ENCODE data around the gene SHISA5. TPM values are rescaled to one million over a fixed set of nuclear protein-coding genes. Genes with fewer than 3 reads are reported as not detected.

SHISA5 gene
- total RNA-seq, 1 experiment from 2014 or later = 174 TPM

GRCh38 chr3:48465531-48466378, 38.2 kb downstream of the SHISA5 start:
- no peak overlapping the region for H4K8ac ChIP-seq (replicated peaks; ENCODE audit: insufficient read length, low read depth, low read length)
- peak overlapping the region; percentile 7; the same call in 1 of the 2 replicates for H2BK15ac ChIP-seq (ENCODE audit: low read depth, low read length)
- no peaks in the 10 kb centered on the region; the same call in 1 of the 2 replicates for H3K27me3 Mint-ChIP-seq (ENCODE audit: low read depth)
- H3K79me2 ChIP-seq (ENCODE audit: insufficient read depth, low read length) = no peaks in the 10 kb centered on the region; the same call in 1 of the 2 replicates
- no peak overlapping the region for H3K9ac ChIP-seq (ENCODE audit: extremely low read depth, insufficient read length, low read length)
- peak overlapping the region in 1 of 2 experiments; percentile 62; a peak in 4 of 5 replicates for H3K4me3 Mint-ChIP-seq
- H3K9me3 ChIP-seq (ENCODE audit: control insufficient read depth, low read depth, low read length) = no peaks in the 10 kb centered on the region
- H4K91ac ChIP-seq (ENCODE audit: insufficient read length, low read depth, low read length) = peak overlapping the region; percentile 92
- H3K23ac ChIP-seq (ENCODE audit: insufficient read length, low read depth, low read length) = no peak overlapping the region
- H3K4me1 Mint-ChIP-seq = peaks cover 16 to 26% of the 10 kb centered on the region in 2 experiments
- H3K23me2 ChIP-seq (ENCODE audit: insufficient read length, low read depth, low read length, poor library complexity, severe bottlenecking) = no peaks in the 10 kb centered on the region
- peak overlapping the region; percentile 92 for H3K18ac ChIP-seq (ENCODE audit: insufficient read length, low read depth, low read length)
- no peaks in the 10 kb centered on the region for H4K20me1 ChIP-seq (ENCODE audit: control insufficient read depth, insufficient read depth, insufficient read length)
- peak overlapping the region; percentile 43 for H2BK5ac ChIP-seq (ENCODE audit: insufficient read length, low read length)
- H2BK12ac ChIP-seq (ENCODE audit: insufficient read length, low read depth, low read length) = peak overlapping the region; percentile 74
- H3K36me3 Mint-ChIP-seq (ENCODE audit: insufficient read depth in 1 of 3, low read depth in 3 of 3) = peaks cover 13 to 40% (median 39%) of the 10 kb centered on the region in 3 experiments
- peak overlapping the region; percentile 97 to 99 (median 99) for H3K27ac Mint-ChIP-seq
- peak overlapping the region; percentile 88 for H3K4ac ChIP-seq (ENCODE audit: low read depth, low read length)
- H3K79me1 ChIP-seq (ENCODE audit: insufficient read depth, low read depth, low read length, poor library complexity, severe bottlenecking) = no peaks in the 10 kb centered on the region
- peak overlapping the region; percentile 22 for H3T11ph ChIP-seq (ENCODE audit: low read length)
- H3K14ac ChIP-seq (ENCODE audit: insufficient read depth, low read length) = peak overlapping the region; percentile 87
- H3K56ac ChIP-seq (ENCODE audit: insufficient read length, low read depth, low read length) = no peak overlapping the region
- H3K27me3 ChIP-seq (ENCODE audit: insufficient read depth, low read length) = no peaks in the 10 kb centered on the region
- H3K9me3 Mint-ChIP-seq = no peaks in the 10 kb centered on the region
- H3K4me2 ChIP-seq (ENCODE audit: insufficient read depth, insufficient read length, low read length) = no peak overlapping the region
- peak overlapping the region; percentile 96 for H2BK120ac ChIP-seq (ENCODE audit: low read depth, low read length, poor library complexity, severe bottlenecking)
- WGBS (ENCODE audit: extremely low coverage, insufficient read length, low lambda C conversion rate) = no CpG with 5 or more reads among the region's 21 CpGs
- peak overlapping the region; percentile 37 for H4K5ac ChIP-seq (ENCODE audit: insufficient read length, low read depth, low read length)
- H3K27ac ChIP-seq (ENCODE audit: insufficient read length, low read depth, low read length) = peak overlapping the region; percentile 44
- H2AK5ac ChIP-seq (ENCODE audit: insufficient read length, low read length) = no peak overlapping the region
- H2AFZ ChIP-seq (ENCODE audit: low read length) = no peak overlapping the region
- TF ChIP-seq CTCF (conservative IDR thresholded peaks at IDR 0.05) = peak; percentile 72
- DNase-seq = peak; percentile 100
- no peak overlapping the region for H2BK20ac ChIP-seq (ENCODE audit: low read depth, low read length, poor library complexity, severe bottlenecking)
- H3K4me1 ChIP-seq (ENCODE audit: insufficient read depth, low read length) = no peaks in the 10 kb centered on the region

All from H9 (cell line).